DOHH2 (cell line): ENCODE results near the gene NAALAD2.
"Not testable (repeated sequence)": the region's sequence is repeated elsewhere in the genome, so short reads cannot be mapped to it uniquely, and the experiment has no call there.

Experiments
- H3F3A ChIP-seq: fragments of 200-600 bp; sonication (generic), shearing (Covaris generic); 2 replicates; pipeline ENCODE4 v1.6.0; 2016; ENCODE audit warnings: antibody characterized with exemption, mild to moderate bottlenecking; ENCODE audit not compliant: control insufficient read depth, insufficient read depth
- H3K27ac ChIP-seq: fragments of 200-600 bp; sonication (generic); 2 replicates; pipeline ENCODE4 v1.5.1; 2014; ENCODE audit warnings: low read depth, mild to moderate bottlenecking, low read length, moderate library complexity
- H3K27me3 ChIP-seq: fragments of 200-600 bp; sonication (generic); 2 replicates; pipeline ENCODE4 v1.6.1; 2014; ENCODE audit warnings: mild to moderate bottlenecking, low read length, mixed read lengths; ENCODE audit not compliant: control insufficient read depth
- H3K36me3 ChIP-seq: fragments of 200-600 bp; sonication (generic); 2 replicates; pipeline ENCODE4 v1.6.1; 2014; ENCODE audit warnings: mild to moderate bottlenecking, low read length, moderate library complexity, mixed read lengths; ENCODE audit not compliant: control insufficient read depth
- H3K4me1 ChIP-seq: fragments of 200-600 bp; sonication (generic); 2 replicates; pipeline ENCODE4 v1.6.1; 2014; ENCODE audit warnings: mild to moderate bottlenecking, low read length, mixed read lengths; ENCODE audit not compliant: control insufficient read depth
- H3K4me2 ChIP-seq: fragments of 200-600 bp; sonication (generic); 2 replicates; pipeline ENCODE4 v1.6.0; 2014; ENCODE audit warnings: mild to moderate bottlenecking, low read length, moderate library complexity
- H3K4me3 ChIP-seq: fragments of 200-600 bp; sonication (generic); 2 replicates; pipeline ENCODE4 v1.5.1; 2014; ENCODE audit warnings: mild to moderate bottlenecking, low read length, mixed read lengths
- H3K79me2 ChIP-seq: fragments of 200-600 bp; sonication (generic); 2 replicates; pipeline ENCODE4 v1.6.1; 2014; ENCODE audit warnings: mild to moderate bottlenecking, low read length, mixed read lengths; ENCODE audit not compliant: control insufficient read depth
- H3K9me2 ChIP-seq: fragments of 200-600 bp; sonication (generic); replicated peaks from 2 replicates; pipeline ENCODE4 v1.6.1; 2014; ENCODE audit warnings: mild to moderate bottlenecking, low read length, mixed read lengths; ENCODE audit not compliant: control insufficient read depth
- H3K9me3 ChIP-seq: fragments of 200-600 bp; sonication (generic); 2 replicates; pipeline ENCODE4 v1.6.1; 2014; ENCODE audit warnings: antibody characterized with exemption, low read length, mixed read lengths; ENCODE audit not compliant: control insufficient read depth, insufficient read depth
- H4K20me1 ChIP-seq: fragments of 200-600 bp; sonication (generic); 2 replicates; pipeline ENCODE4 v1.6.0; 2014; ENCODE audit warnings: low read depth, mild to moderate bottlenecking, antibody characterized with exemption, low read length, moderate library complexity; ENCODE audit not compliant: control insufficient read depth, insufficient read depth
- EZH2phosphoT487 ChIP-seq: fragments of 200-600 bp; sonication (generic); IDR thresholded peaks from 2 replicates; pipeline ENCODE4 v1.6.1; 2017; ENCODE audit warnings: borderline replicate concordance, mild to moderate bottlenecking, antibody characterized with exemption, low read length, moderate library complexity, mixed read lengths
- TF ChIP-seq, protein P1 (sequence below): fragments of 200-600 bp; sonication (generic); IDR thresholded peaks from one replicate; pipeline ENCODE4 v1.5.1; 2014; ENCODE audit warnings: antibody characterized with exemption, mild to moderate bottlenecking, low read depth, low read length; ENCODE audit not compliant: poor library complexity, severe bottlenecking

Gene NAALAD2

DNA sequence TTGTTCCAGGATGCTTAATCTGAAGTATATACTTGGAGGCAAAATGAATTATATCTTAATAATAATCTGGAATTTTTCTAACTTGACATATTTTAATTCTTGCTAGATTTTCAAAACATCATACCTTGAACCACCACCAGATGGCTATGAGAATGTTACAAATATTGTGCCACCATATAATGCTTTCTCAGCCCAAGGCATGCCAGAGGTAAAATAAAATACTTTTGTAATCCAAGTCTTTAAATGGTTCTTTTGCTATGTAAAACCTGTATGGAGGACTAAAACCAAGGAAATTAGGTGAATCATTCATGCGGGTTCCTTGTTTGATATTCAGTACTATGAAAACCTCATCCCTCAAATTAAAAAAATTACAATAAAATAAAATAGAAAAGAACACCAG, 14.4 kb downstream of the NAALAD2 start:
- Histone ChIP-seq H4K20me1 (no peaks in the 10 kb centered on the region), H3K9me2 (no peaks in the 10 kb centered on the region), H3K4me3 (no peak overlapping the region), H3K79me2 (no peaks in the 10 kb centered on the region), H3K9me3 (no peaks in the 10 kb centered on the region), H3K36me3 (no peaks in the 10 kb centered on the region), H3K27me3 (no peaks in the 10 kb centered on the region), H3K4me1 (no peaks in the 10 kb centered on the region), H3K27ac (no peak overlapping the region), H3F3A (no peaks in the 10 kb centered on the region), H3K4me2 (no peak overlapping the region)
- TF ChIP-seq, protein P1, sequence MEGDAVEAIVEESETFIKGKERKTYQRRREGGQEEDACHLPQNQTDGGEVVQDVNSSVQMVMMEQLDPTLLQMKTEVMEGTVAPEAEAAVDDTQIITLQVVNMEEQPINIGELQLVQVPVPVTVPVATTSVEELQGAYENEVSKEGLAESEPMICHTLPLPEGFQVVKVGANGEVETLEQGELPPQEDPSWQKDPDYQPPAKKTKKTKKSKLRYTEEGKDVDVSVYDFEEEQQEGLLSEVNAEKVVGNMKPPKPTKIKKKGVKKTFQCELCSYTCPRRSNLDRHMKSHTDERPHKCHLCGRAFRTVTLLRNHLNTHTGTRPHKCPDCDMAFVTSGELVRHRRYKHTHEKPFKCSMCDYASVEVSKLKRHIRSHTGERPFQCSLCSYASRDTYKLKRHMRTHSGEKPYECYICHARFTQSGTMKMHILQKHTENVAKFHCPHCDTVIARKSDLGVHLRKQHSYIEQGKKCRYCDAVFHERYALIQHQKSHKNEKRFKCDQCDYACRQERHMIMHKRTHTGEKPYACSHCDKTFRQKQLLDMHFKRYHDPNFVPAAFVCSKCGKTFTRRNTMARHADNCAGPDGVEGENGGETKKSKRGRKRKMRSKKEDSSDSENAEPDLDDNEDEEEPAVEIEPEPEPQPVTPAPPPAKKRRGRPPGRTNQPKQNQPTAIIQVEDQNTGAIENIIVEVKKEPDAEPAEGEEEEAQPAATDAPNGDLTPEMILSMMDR: no peak
- TF ChIP-seq EZH2phosphoT487: no peak

DNA sequence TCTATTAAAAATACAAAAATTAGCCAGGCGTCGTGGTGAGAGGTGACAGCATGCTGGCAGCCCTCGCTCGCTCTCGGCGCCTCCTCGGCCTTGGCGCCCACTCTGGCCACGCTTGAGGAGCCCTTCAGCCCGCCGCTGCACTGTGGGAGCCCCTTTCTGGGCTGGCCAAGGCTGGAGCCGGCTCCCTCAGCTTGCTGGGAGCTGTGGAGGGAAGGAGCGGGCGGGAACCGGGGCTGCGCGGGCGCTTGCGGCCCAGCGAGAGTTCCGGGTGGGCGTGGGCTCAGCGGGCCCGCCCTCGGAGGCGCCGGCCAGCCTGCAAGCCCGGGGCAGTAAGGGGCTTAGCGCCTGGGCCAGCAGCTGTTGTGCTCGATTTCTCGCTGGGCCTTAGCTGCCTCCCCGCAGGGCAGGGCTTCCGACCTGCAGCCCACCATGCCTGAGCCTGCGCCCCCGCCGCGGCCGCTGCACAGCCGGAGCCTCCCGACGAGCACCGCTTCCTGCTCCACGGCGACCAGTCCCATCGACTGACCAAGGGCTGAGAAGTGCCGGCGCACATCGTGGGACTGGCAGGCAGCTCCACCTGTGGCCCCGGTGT, 32.6 kb downstream of the NAALAD2 start:
- not testable (repeated sequence) for H3K9me3 ChIP-seq, H3K4me3 ChIP-seq, H3K79me2 ChIP-seq, H3K36me3 ChIP-seq, H3K9me2 ChIP-seq, H3K27me3 ChIP-seq, H3F3A ChIP-seq, H4K20me1 ChIP-seq, H3K4me2 ChIP-seq, H3K4me1 ChIP-seq, H3K27ac ChIP-seq

DNA sequence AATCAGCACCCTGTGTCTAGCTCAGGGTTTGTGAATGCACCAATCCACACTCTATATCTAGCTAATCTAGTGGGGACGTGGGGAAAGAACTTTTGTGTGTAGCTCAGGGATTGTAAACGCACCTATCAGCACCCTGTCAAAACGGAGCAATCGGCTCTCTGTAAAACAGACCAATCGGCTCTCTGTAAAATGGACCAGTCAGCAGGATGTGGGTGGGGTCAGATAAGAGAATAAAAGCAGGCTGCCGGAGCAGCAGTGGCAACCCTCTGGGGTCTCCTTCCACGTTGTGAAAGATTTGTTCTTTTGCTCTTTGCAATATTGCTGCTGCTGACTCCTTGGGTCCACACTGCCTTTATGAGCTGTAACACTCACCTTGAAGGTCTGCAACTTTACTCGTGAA, 33.2 kb downstream of the NAALAD2 start:
- not testable (repeated sequence) for H4K20me1 ChIP-seq, H3F3A ChIP-seq, H3K79me2 ChIP-seq, H3K27ac ChIP-seq, H3K4me3 ChIP-seq, H3K9me3 ChIP-seq, H3K27me3 ChIP-seq, H3K4me1 ChIP-seq, H3K36me3 ChIP-seq, H3K4me2 ChIP-seq, H3K9me2 ChIP-seq

DNA sequence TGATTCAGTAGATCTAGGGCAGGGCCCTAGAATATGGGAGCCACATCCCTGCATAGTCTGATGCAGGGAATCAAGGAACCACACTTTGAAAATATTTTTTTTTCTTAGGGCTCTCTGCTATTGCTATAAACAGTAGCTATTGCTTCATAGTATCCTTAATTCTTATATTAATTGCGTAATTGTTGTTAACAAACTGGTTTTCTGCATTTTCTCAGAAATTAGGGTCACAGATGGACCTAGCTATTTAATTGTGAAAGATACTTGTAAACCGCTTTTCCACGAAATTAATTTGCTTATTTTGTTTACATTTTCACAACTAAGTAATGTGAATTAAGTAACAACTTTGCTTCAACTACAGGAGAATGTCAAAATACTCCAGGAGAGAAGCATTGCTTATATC, 34.1 kb downstream of the NAALAD2 start:
- Histone ChIP-seq H3K4me3 (no peak overlapping the region), H3K27ac (no peak overlapping the region), H3K4me2 (no peak overlapping the region), H3K9me3 (no peaks in the 10 kb centered on the region), H3F3A (no peaks in the 10 kb centered on the region), H4K20me1 (no peaks in the 10 kb centered on the region), H3K27me3 (no peaks in the 10 kb centered on the region; the same call in 1 of the 2 replicates), H3K4me1 (no peaks in the 10 kb centered on the region), H3K79me2 (no peaks in the 10 kb centered on the region), H3K36me3 (no peaks in the 10 kb centered on the region), H3K9me2 (no peaks in the 10 kb centered on the region)
- TF ChIP-seq EZH2phosphoT487: no peak

DNA sequence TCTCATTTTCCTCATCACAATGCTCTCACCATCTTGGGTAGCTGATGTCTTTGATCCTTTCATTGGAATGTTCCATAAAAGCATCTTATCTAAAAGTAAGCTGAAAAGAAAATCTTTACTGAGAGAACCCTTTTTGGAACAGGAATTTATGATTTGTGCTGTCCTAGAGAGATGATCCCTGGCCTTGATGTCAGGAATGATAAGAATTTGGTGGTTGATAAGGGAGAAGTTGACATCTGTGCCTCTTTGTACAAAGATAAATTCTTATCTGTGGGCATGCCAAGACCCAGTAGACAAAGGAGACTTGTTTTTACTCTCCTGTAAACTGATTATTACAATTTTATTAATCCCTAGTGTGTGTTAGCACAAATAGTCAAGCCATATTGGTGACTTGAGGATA, 36.9 kb downstream of the NAALAD2 start:
- Histone ChIP-seq H4K20me1 (no peaks in the 10 kb centered on the region), H3F3A (no peaks in the 10 kb centered on the region), H3K4me2 (no peak overlapping the region), H3K4me1 (no peaks in the 10 kb centered on the region), H3K27me3 (no peaks in the 10 kb centered on the region; the same call in 1 of the 2 replicates), H3K9me3 (no peaks in the 10 kb centered on the region), H3K79me2 (no peaks in the 10 kb centered on the region), H3K27ac (no peak overlapping the region), H3K4me3 (no peak overlapping the region), H3K9me2 (no peaks in the 10 kb centered on the region), H3K36me3 (no peaks in the 10 kb centered on the region)
- TF ChIP-seq, protein P1: no peak
- no peak for TF ChIP-seq EZH2phosphoT487
